ENCODE results near the gene MT1G. TPM values are rescaled to one million over a fixed set of nuclear protein-coding genes. Genes with fewer than 3 reads are reported as not detected.

The MT1G gene
- total and polyA plus RNA-seq, 3 donors from 2014 or later: 2.1 to 14.7 (median 11.5) TPM

- TF ChIP-seq POLR2A (IDR thresholded peaks at IDR 0.05): no peak
- no peak for TF ChIP-seq CTCF (IDR thresholded peaks at IDR 0.05)
- no peaks in the 10 kb centered on the region for H3K36me3 ChIP-seq (ENCODE audit: low read depth, missing control alignments)
- intact Hi-C loops (cut with DNase I; ENCODE audit: low total_unique reads): no loop called here
- H3K9me3 ChIP-seq: no peaks in the 10 kb centered on the region
- peaks cover 16% of the 10 kb centered on the region for H3K4me1 ChIP-seq
- no peak overlapping the region for H3K27ac ChIP-seq
- 58 to 68% methylated on average over 4 of the region's 4 CpGs for WGBS, 2 donors
- no peak for DNase-seq
- H3K4me3 ChIP-seq: no peak overlapping the region
- no peaks in the 10 kb centered on the region for H3K27me3 ChIP-seq
Observed at GRCh38 chr16:56684256-56684925, 16.5 kb upstream of the MT1G start.

- DNase-seq: no peak
- Histone ChIP-seq H3K27ac (no peak overlapping the region), H3K27me3 (no peaks in the 10 kb centered on the region), H3K4me3 (peak overlapping the region; percentile 48 to 61), H3K4me1 (peaks cover 16% of the 10 kb centered on the region), H3K9me3 (no peaks in the 10 kb centered on the region), H3K36me3 (ENCODE audit: low read depth, missing control alignments) (no peaks in the 10 kb centered on the region)
- 77 to 86% methylated on average over 5 of the region's 5 CpGs for WGBS, 2 donors
- TF ChIP-seq CTCF (IDR thresholded peaks at IDR 0.05) (no peak), POLR2A (IDR thresholded peaks at IDR 0.05) (no peak)
- intact Hi-C loops (cut with DNase I; ENCODE audit: low total_unique reads): no loop called here
Observed at GRCh38 chr16:56683424-56684172, 15.7 kb upstream of the MT1G start.

- no peak for DNase-seq
- intact Hi-C loops (cut with DNase I; ENCODE audit: low total_unique reads): no loop called here
- H3K36me3 ChIP-seq (ENCODE audit: low read depth, missing control alignments): no peaks in the 10 kb centered on the region
- peaks cover 16% of the 10 kb centered on the region for H3K4me1 ChIP-seq
- H3K9me3 ChIP-seq: no peaks in the 10 kb centered on the region
- H3K4me3 ChIP-seq: peak overlapping the region; percentile 48 to 61
- peak overlapping the region; percentile 26 to 76 for H3K27ac ChIP-seq
- no peaks in the 10 kb centered on the region for H3K27me3 ChIP-seq
- WGBS, 2 donors: 26 to 33% methylated on average over 7 to 8 of the region's 8 CpGs
- TF ChIP-seq CTCF (IDR thresholded peaks at IDR 0.05) (no peak), POLR2A (IDR thresholded peaks at IDR 0.05) (no peak)
Observed at GRCh38 chr16:56682703-56683397, 15.0 kb upstream of the MT1G start.

GRCh38 chr16:56681939-56682702 lies 14.3 kb upstream of the MT1G start, which contains the start of gene MT1X:
MT1X (plus strand) TSS chr16:56682470; CDS start chr16:56682541, 71 bp downstream.
- Histone ChIP-seq H3K27me3 (no peaks in the 10 kb centered on the region), H3K36me3 (ENCODE audit: low read depth, missing control alignments) (no peaks in the 10 kb centered on the region), H3K9me3 (no peaks in the 10 kb centered on the region), H3K4me1 (peaks cover 16% of the 10 kb centered on the region), H3K4me3 (peak within 1 kb of the TSS; percentile 48 to 61), H3K27ac (peak within 1 kb of the TSS; percentile 26 to 76)
- intact Hi-C loops (cut with DNase I; ENCODE audit: low total_unique reads): no loop called here
- TF ChIP-seq POLR2A (IDR thresholded peaks at IDR 0.05) (peak; percentile 78), CTCF (IDR thresholded peaks at IDR 0.05) (peak in 1 of 3 experiments; percentile 4)
- DNase-seq: peak; percentile 93
- 0 to 1% methylated on average over 31 to 49 of the region's 49 CpGs for WGBS, 2 donors

All from testis (tissue), 3 donors.